KMS-11 (cell line): ENCODE data around the gene CSRP1.

Source experiments
- H2AFZ ChIP-seq: fragments of 200-600 bp; sonication (generic); 2 replicates; pipeline ENCODE4 v1.6.1; 2016; ENCODE audit warnings: antibody characterized with exemption, mixed run types, low read depth
- H3K27ac ChIP-seq: fragments of 200-600 bp; sonication (generic); 2 replicates; pipeline ENCODE4 v1.6.1; 2016; ENCODE audit warnings: mild to moderate bottlenecking, mixed run types
- H3K27me3 ChIP-seq: fragments of 200-600 bp; sonication (generic); 2 replicates; pipeline ENCODE4 v1.6.1; 2017; ENCODE audit warnings: mild to moderate bottlenecking, low read depth, mixed run types, moderate library complexity; ENCODE audit not compliant: insufficient read depth
- H3K36me3 ChIP-seq: fragments of 200-600 bp; sonication (generic); 2 replicates; pipeline ENCODE4 v1.6.1; 2017; ENCODE audit warnings: mild to moderate bottlenecking, mixed run types; ENCODE audit not compliant: insufficient read depth
- H3K4me1 ChIP-seq: fragments of 200-600 bp; sonication (generic); 2 replicates; pipeline ENCODE4 v1.6.1; 2016; ENCODE audit warnings: mild to moderate bottlenecking, low read depth, mixed run types; ENCODE audit not compliant: poor library complexity, severe bottlenecking
- H3K4me2 ChIP-seq: fragments of 200-600 bp; sonication (generic); 2 replicates; pipeline ENCODE4 v1.7.0; 2016; ENCODE audit warnings: mild to moderate bottlenecking, mixed run types
- H3K4me3 ChIP-seq: fragments of 200-600 bp; sonication (generic); IDR thresholded peaks from 2 replicates; pipeline ENCODE4 v1.6.1; 2017; ENCODE audit warnings: low read depth, low read length, mixed read lengths; ENCODE audit not compliant: insufficient read depth
- H3K79me2 ChIP-seq: fragments of 200-600 bp; sonication (generic); 2 replicates; pipeline ENCODE4 v1.6.1; 2016; ENCODE audit warnings: low read depth, mixed run types; ENCODE audit not compliant: insufficient read depth
- H3K9ac ChIP-seq: fragments of 200-600 bp; sonication (generic); 2 replicates; pipeline ENCODE4 v1.6.1; 2016; ENCODE audit warnings: mild to moderate bottlenecking, mixed run types
- H4K20me1 ChIP-seq: fragments of 200-600 bp; sonication (generic); 2 replicates; pipeline ENCODE4 v1.6.1; 2016; ENCODE audit warnings: mild to moderate bottlenecking, mixed run types; ENCODE audit not compliant: insufficient read depth
- TF ChIP-seq, protein P1 (sequence below): fragments of 200-600 bp; sonication (generic); conservative IDR thresholded peaks from 2 replicates; pipeline ENCODE4 v1.6.1; 2017; ENCODE audit warnings: low read depth, mild to moderate bottlenecking, antibody characterized with exemption, low read length, moderate library complexity, mixed read lengths

Gene CSRP1

DNA sequence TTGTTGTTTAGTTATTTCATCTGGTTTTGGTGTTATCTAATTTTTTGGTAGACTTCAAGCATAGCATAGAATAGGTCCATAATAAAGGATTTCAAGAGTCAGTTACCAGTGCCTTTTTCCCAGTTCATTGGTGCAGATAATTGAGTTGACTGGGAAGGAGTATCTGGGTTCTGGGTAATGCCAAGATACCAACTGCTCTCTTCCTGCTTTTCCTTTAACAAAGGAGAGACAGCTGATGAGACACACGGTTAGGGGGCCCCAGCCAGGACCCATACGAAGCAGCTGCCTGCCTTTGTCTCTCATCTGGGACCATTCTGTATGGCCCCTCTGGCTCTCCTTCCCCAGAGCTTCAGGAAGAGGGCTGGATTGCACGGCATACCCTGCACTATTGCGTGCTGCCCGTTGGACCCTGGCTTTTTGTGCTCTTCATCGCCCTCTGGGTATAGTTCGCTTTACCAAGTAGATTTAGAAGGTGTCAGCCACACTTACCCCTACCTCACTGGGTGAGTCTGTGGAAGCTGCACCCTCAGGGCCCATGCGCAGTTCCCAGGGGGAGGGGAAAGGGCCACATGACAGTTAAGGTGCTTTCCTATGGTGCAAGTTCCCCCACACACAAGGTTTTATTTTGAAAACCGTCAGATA, 39.0 kb upstream of the CSRP1 start:
- no peak overlapping the region for H3K4me2 ChIP-seq
- H3K4me1 ChIP-seq: no peaks in the 10 kb centered on the region
- no peaks in the 10 kb centered on the region for H3K79me2 ChIP-seq
- no peaks in the 10 kb centered on the region for H3K36me3 ChIP-seq
- H3K4me3 ChIP-seq: no peak overlapping the region
- H3K9ac ChIP-seq: no peak overlapping the region
- H4K20me1 ChIP-seq: no peaks in the 10 kb centered on the region
- no peaks in the 10 kb centered on the region for H3K27me3 ChIP-seq
- no peak overlapping the region for H3K27ac ChIP-seq
- TF ChIP-seq, protein P1, sequence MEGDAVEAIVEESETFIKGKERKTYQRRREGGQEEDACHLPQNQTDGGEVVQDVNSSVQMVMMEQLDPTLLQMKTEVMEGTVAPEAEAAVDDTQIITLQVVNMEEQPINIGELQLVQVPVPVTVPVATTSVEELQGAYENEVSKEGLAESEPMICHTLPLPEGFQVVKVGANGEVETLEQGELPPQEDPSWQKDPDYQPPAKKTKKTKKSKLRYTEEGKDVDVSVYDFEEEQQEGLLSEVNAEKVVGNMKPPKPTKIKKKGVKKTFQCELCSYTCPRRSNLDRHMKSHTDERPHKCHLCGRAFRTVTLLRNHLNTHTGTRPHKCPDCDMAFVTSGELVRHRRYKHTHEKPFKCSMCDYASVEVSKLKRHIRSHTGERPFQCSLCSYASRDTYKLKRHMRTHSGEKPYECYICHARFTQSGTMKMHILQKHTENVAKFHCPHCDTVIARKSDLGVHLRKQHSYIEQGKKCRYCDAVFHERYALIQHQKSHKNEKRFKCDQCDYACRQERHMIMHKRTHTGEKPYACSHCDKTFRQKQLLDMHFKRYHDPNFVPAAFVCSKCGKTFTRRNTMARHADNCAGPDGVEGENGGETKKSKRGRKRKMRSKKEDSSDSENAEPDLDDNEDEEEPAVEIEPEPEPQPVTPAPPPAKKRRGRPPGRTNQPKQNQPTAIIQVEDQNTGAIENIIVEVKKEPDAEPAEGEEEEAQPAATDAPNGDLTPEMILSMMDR: no peak
- no peak overlapping the region for H2AFZ ChIP-seq

- Histone ChIP-seq H3K36me3 (no peaks in the 10 kb centered on the region), H3K79me2 (no peaks in the 10 kb centered on the region), H3K4me2 (no peak overlapping the region), H3K27ac (no peak overlapping the region), H3K4me1 (no peaks in the 10 kb centered on the region), H4K20me1 (no peaks in the 10 kb centered on the region), H3K9ac (no peak overlapping the region), H3K27me3 (no peaks in the 10 kb centered on the region), H2AFZ (no peak overlapping the region), H3K4me3 (no peak overlapping the region)
- TF ChIP-seq, protein P1: no peak
These were observed 37.8 kb upstream of the CSRP1 start for GRCh38 chr1:201544710-201545109.

DNA sequence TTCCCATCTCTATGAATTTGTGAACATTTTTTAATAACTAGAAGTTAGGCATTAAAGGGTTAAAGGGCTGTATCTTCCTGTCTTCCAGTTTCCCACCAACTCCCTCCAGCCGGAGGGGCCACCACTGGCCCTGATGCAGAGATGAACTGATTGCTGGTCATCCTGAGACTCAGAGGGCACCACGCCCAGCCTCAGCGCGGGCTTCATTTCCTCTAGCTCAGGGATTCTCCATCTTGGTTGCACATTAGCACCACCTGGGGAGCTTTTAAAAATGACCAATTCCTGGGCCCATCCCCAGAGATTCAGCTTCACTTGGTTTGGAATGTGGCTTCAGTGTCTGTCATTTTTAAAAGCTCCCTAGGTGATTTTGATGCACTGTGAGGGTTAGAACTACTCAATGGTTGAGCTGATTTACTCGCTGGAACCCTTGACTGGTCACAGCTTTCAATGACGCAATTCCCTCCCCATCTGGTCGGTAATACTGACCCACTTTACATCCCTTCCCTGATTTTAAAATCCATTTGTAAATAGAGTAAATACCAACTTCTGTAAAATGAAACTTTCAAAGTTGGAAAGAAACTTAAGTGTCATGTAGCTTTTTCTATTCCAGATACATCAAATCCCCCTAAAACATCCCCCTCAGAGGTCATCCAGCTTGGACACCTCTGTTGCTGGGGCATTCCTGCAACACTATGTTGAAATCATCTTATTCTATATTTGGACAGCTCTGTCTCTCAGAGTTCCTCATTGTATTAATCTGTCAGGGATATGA, 37.1 kb upstream of the CSRP1 start:
- Histone ChIP-seq H3K27me3 (no peaks in the 10 kb centered on the region), H3K4me2 (no peak overlapping the region), H3K79me2 (no peaks in the 10 kb centered on the region), H2AFZ (no peak overlapping the region), H3K27ac (no peak overlapping the region), H3K4me3 (no peak overlapping the region), H4K20me1 (no peaks in the 10 kb centered on the region), H3K4me1 (no peaks in the 10 kb centered on the region), H3K36me3 (no peaks in the 10 kb centered on the region), H3K9ac (no peak overlapping the region)
- TF ChIP-seq, protein P1: no peak

DNA sequence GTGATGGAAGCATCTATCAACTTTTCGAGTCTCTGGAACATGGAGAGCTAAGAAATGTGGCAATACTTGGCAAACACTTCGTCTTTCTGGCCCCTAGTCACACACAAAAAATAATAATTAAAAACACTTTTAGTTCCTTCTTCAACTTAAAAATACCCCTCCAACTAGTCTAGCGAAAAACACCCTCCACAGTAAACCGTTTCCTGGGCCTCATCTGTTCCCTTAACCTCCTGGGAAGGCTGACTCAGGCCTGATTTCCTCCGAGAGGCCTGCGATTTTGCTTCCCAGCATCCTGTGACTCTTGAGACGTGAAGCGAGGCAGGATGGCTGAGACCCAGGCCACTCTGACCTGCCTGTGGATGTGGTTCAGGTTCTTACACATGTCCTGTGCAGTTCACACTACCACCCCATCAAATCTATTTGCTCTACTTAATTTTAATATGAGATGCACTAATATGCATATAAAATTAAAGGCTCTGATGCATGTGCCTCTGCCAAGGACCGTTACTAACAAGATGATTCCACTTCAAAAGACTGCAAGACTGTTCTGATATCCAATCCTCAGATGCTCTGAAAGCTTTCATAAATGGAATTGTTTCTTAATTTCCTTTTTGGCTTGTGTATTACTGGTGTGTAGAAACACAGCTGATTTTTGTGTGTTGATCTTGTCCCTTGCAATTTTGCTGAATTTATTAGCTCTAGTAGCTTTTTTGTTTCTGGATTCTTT, 35.5 kb upstream of the CSRP1 start:
- TF ChIP-seq, protein P1: no peak
- H3K4me2 ChIP-seq: no peak overlapping the region
- no peak overlapping the region for H3K27ac ChIP-seq
- H3K36me3 ChIP-seq: no peaks in the 10 kb centered on the region
- no peaks in the 10 kb centered on the region for H3K27me3 ChIP-seq
- H3K4me1 ChIP-seq: no peaks in the 10 kb centered on the region
- H3K79me2 ChIP-seq: no peaks in the 10 kb centered on the region
- no peak overlapping the region for H3K9ac ChIP-seq
- no peak overlapping the region for H3K4me3 ChIP-seq
- H4K20me1 ChIP-seq: no peaks in the 10 kb centered on the region
- H2AFZ ChIP-seq: no peak overlapping the region
